Heart left ventricle (tissue), 13 donors: Measurements from ENCODE around the gene VPS52.

ENCODE experiments used
- POLR2A ChIP-seq, 2 donors: fragments of 450-650 bp; IDR thresholded peaks; one replicate each; pipeline ENCODE4 v1.6.1; 2017; ENCODE audit warnings: antibody characterized with exemption in 2 of 2, mild to moderate bottlenecking in 2 of 2, moderate library complexity in 2 of 2
- TF ChIP-seq, protein P1 (sequence below), 12 donors: fragments of 200-600 bp; sonication (generic) in 4 of 12; IDR thresholded peaks; one replicate each; pipeline versions ENCODE4 v1.5.0 to v1.8.0; 2018 to 2022; ENCODE audit warnings: antibody characterized with exemption in 12 of 12, mild to moderate bottlenecking in 5 of 12
- donor health status: ischemic (EF 13 %, LVEDD 7.1; RV severe dilation, severe dysfunction).
- donor health status: DM: no; HTN: yes; CAD: no.
- donor health status: DM: no; HTN: no; CAD: no.
- donor health status: ischemic (EF 25% LVEDD 6.9; RV normal size, moderate dysfunction).
- donor health status: ischemic (EF 25% LVEDD 5.7; RV mildly dilated, moderate dysfunction).
- donor health status: ischemic (EF 35%, LVEDD 5.7; RV mildly dilated, moderate dysfunction).
- donor health status: nonischemic (EF 11% LVEDD 7.7; RV severe dilation, severe dysfunction).
- donor health status: DM: yes; HTN: yes; CAD: no.
- donor health status: PGD.
- donor health status: ischemic (EF 29% LVEDD 5.4; RV normal size, mild dysfunction).
- donor health status: nonischemic (EF 23%, LVEDD 6.1; RV moderate dilation, normal function).

DNA sequence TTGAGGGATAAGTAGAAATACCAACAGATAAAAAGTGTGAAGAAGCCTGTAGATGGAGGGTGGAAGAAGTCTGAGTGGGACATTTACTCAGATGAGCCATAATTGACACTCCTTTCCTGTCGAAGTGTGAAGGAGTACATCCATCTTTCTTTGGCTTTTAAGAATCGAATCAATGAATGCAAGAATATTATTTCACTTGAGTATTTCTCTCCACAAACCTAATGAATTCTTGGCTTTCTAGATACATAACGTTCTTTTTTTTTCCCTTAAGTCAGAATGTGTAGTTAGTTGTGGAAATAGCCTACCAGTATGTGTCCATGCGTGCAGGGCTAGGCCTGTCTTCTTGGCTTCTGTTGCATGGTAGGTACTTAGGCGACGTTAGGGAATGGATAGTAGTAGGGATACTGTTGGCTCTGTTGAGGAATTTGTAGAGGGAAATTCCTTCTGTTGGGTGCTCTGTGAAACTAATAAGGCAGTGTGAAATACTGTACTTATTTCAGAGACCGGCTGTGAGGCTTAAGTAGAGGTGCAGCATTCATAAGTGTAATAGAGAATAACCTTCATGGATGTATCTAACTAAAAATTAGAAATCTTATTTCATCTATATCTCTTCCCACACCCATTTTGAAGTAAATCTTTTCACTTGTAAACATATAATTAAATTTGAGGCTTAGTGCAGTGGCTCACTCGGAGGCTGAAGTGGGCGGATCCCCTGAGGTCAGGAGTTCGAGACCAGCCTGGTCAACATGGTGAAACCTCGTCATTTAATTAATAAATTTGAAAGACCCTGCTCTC, 1.6 kb upstream of the VPS52 start:
- no peak for TF ChIP-seq POLR2A (IDR thresholded peaks at IDR 0.05)
- TF ChIP-seq, protein P1, sequence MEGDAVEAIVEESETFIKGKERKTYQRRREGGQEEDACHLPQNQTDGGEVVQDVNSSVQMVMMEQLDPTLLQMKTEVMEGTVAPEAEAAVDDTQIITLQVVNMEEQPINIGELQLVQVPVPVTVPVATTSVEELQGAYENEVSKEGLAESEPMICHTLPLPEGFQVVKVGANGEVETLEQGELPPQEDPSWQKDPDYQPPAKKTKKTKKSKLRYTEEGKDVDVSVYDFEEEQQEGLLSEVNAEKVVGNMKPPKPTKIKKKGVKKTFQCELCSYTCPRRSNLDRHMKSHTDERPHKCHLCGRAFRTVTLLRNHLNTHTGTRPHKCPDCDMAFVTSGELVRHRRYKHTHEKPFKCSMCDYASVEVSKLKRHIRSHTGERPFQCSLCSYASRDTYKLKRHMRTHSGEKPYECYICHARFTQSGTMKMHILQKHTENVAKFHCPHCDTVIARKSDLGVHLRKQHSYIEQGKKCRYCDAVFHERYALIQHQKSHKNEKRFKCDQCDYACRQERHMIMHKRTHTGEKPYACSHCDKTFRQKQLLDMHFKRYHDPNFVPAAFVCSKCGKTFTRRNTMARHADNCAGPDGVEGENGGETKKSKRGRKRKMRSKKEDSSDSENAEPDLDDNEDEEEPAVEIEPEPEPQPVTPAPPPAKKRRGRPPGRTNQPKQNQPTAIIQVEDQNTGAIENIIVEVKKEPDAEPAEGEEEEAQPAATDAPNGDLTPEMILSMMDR (IDR thresholded peaks at IDR 0.05) = no peak
